Gastroesophageal sphincter (tissue), 4 donors: ENCODE data around the gene ADRM1. TPM values are rescaled to one million over a fixed set of nuclear protein-coding genes. Genes with fewer than 3 reads are reported as not detected.

ENCODE experiments used
- ATAC-seq: fragments of 150-250 bp; one replicate; pipeline ENCODE4 v1.9.1; 2016; ENCODE audit warnings: mild to moderate bottlenecking, moderate library complexity
- H3K27ac ChIP-seq, 4 donors: fragments of 200-600 bp; sonication (generic) in 3 of 4; 1 replicate in 3 of 4; 2 replicates in 1 of 4; pipeline ENCODE4 v1.5.1; 2016 to 2019
- H3K27me3 ChIP-seq: fragments of 200-600 bp; sonication (generic); one replicate; pipeline ENCODE4 v1.5.1; 2019
- H3K36me3 ChIP-seq, 2 donors: fragments of 200-600 bp; sonication (generic); one replicate each; pipeline ENCODE4 v1.5.1; 2019; ENCODE audit warnings: control low read depth in 1 of 2
- H3K4me1 ChIP-seq, 3 donors: fragments of 200-600 bp; sonication (generic); 1 replicate in 2 of 3; 2 replicates in 1 of 3; pipeline ENCODE4 v1.5.1; 2016 to 2019; ENCODE audit warnings: control low read depth in 2 of 3
- H3K4me3 ChIP-seq, 2 donors: fragments of 200-600 bp; sonication (generic); one replicate each; pipeline ENCODE4 v1.5.1; 2019; ENCODE audit warnings: mild to moderate bottlenecking in 1 of 2, moderate library complexity in 1 of 2
- H3K9me3 ChIP-seq, 3 donors: fragments of 200-600 bp; sonication (generic); one replicate each; pipeline ENCODE4 v1.5.1; 2017 to 2019; ENCODE audit warnings: control low read depth in 2 of 3
- EP300 ChIP-seq: sonication (generic); formaldehyde crosslinking; IDR thresholded peaks from one replicate; pipeline ENCODE4 v1.6.1; 2017; ENCODE audit warnings: antibody characterized with exemption, mild to moderate bottlenecking
- POLR2A ChIP-seq, 2 donors: fragments of 450-650 bp; IDR thresholded peaks; one replicate each; pipeline ENCODE4 v1.6.1; 2017; ENCODE audit warnings: antibody characterized with exemption in 2 of 2, mild to moderate bottlenecking in 2 of 2, moderate library complexity in 1 of 2
- POLR2AphosphoS5 ChIP-seq: sonication (generic); formaldehyde crosslinking; IDR thresholded peaks from one replicate; pipeline ENCODE4 v1.6.1; 2017; ENCODE audit warnings: antibody characterized with exemption
- WGBS, 2 donors: methylation state at CpG; one replicate each; pipeline ENCODE4 v1.1.5; 2018; ENCODE audit warnings: low coverage in 1 of 2; 5-methylcytosine and 5-hydroxymethylcytosine counted together
- total RNA-seq, 4 donors: library from RNA; depleted of rRNA; stranded (reverse); fragments of >200 nt; gene quantifications; one replicate each; pipeline ENCODE4 v1.1.0, GENCODE V29; 2016
- TF ChIP-seq, protein P1 (sequence below), 4 experiments: fragments of 200-600 bp in 2 of 4; fragments of 450-650 bp in 2 of 4; sonication (generic) in 1 of 4; IDR thresholded peaks; one replicate each; pipeline ENCODE4 v1.5.1; 2017 to 2019; ENCODE audit warnings: antibody characterized with exemption in 4 of 4, mild to moderate bottlenecking in 2 of 4, moderate library complexity in 2 of 4

The ADRM1 gene
- total RNA-seq, 4 donors from 2014 or later: 131 to 182 (median 151) TPM

DNA sequence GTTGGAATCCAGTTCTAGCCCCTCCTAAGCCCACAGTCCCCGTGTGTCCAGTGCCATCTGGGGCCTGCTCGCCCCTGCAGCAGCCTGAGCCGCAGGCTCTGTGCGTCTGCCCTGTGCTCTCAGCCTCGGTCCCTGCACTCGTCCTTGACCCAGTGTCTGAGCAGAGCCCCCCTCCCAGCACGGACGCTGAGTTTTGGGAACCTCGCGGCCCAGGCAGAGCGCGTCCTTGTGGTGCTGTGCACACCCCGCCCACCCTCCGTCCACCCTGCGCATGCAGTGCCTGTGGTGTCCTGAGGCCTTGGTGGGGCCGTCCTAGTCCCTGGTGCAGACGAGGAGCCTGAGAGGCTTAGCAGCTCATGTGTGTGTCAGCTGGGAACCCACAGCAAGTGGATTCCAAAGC lies 32.9 kb upstream of the ADRM1 start:
- no peaks in the 10 kb centered on the region for H3K27me3 ChIP-seq
- H3K36me3 ChIP-seq: peaks cover 0 to 91% of the 10 kb centered on the region in 2 donors
- H3K4me3 ChIP-seq: no peak overlapping the region
- no peak for ATAC-seq
- no peak overlapping the region for H3K27ac ChIP-seq
- H3K9me3 ChIP-seq: no peaks in the 10 kb centered on the region
- 90 to 100% methylated on average over 4 to 10 of the region's 17 CpGs for WGBS, 2 donors
- no peaks in the 10 kb centered on the region for H3K4me1 ChIP-seq
- TF ChIP-seq POLR2A (IDR thresholded peaks at IDR 0.05): no peak
- TF ChIP-seq POLR2AphosphoS5: no peak
- TF ChIP-seq, protein P1, sequence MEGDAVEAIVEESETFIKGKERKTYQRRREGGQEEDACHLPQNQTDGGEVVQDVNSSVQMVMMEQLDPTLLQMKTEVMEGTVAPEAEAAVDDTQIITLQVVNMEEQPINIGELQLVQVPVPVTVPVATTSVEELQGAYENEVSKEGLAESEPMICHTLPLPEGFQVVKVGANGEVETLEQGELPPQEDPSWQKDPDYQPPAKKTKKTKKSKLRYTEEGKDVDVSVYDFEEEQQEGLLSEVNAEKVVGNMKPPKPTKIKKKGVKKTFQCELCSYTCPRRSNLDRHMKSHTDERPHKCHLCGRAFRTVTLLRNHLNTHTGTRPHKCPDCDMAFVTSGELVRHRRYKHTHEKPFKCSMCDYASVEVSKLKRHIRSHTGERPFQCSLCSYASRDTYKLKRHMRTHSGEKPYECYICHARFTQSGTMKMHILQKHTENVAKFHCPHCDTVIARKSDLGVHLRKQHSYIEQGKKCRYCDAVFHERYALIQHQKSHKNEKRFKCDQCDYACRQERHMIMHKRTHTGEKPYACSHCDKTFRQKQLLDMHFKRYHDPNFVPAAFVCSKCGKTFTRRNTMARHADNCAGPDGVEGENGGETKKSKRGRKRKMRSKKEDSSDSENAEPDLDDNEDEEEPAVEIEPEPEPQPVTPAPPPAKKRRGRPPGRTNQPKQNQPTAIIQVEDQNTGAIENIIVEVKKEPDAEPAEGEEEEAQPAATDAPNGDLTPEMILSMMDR (IDR thresholded peaks at IDR 0.05): no peak
- TF ChIP-seq EP300: no peak

DNA sequence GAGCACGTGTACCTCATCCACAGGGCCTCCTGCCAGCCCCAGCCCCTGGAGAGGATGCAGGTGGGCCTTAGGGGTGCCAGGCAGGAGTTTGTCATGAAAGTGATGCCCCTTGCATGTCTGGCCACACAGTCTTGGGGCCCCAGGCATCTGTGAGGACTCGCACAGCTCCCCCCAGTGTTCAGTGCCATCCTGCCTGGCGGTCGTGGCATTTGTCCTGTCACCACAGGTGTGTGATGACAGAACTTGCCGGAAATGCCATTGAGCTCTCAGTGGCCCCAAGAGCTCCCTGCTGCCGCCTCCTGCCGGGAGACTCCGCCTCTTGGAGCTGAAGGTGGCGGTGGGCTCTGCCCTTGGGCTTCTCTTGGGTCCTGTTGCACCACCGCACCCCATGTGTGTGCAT lies 30.6 kb upstream of the ADRM1 start:
- no peak for ATAC-seq
- Histone ChIP-seq H3K9me3 (no peaks in the 10 kb centered on the region), H3K4me3 (no peak overlapping the region), H3K4me1 (no peaks in the 10 kb centered on the region), H3K36me3 (peaks cover 0 to 89% of the 10 kb centered on the region in 2 donors), H3K27me3 (no peaks in the 10 kb centered on the region), H3K27ac (no peak overlapping the region)
- WGBS, 2 donors: 100% methylated on average over 1 of the region's 10 CpGs; no CpG with 5 or more reads in 1 of the 2 donors
- no peak for TF ChIP-seq POLR2AphosphoS5
- no peak for TF ChIP-seq POLR2A (IDR thresholded peaks at IDR 0.05)
- TF ChIP-seq, protein P1 (IDR thresholded peaks at IDR 0.05): no peak
- no peak for TF ChIP-seq EP300

DNA sequence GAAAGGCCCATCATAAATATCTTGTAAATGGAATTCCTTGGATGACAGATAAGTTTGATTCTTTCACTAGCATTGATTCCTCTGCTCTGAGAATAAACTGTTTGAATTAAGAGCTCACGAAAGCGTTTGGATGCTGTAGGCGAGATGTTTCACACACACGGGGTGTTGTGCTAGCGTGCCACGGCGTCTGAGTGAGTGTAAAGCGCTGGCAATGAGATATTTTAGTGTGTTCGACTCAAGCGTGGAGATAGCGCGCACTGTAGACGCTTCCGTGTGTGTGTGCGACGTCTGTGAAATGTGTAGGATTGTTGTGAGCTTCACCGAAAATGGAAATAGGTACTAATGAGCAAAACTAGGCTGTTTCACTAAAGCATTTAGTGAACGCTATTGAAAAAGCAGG lies 29.4 kb upstream of the ADRM1 start:
- H3K4me1 ChIP-seq: no peaks in the 10 kb centered on the region
- no peaks in the 10 kb centered on the region for H3K27me3 ChIP-seq
- no peak for ATAC-seq
- H3K4me3 ChIP-seq: no peak overlapping the region
- no peak overlapping the region for H3K27ac ChIP-seq
- no peaks in the 10 kb centered on the region for H3K9me3 ChIP-seq
- TF ChIP-seq, protein P1 (IDR thresholded peaks at IDR 0.05): no peak
- TF ChIP-seq POLR2A (IDR thresholded peaks at IDR 0.05) (no peak), EP300 (no peak), POLR2AphosphoS5 (no peak)
- peaks cover 0 to 82% of the 10 kb centered on the region in 2 donors for H3K36me3 ChIP-seq
- 87 to 91% methylated on average over 15 to 17 of the region's 18 CpGs for WGBS, 2 donors

DNA sequence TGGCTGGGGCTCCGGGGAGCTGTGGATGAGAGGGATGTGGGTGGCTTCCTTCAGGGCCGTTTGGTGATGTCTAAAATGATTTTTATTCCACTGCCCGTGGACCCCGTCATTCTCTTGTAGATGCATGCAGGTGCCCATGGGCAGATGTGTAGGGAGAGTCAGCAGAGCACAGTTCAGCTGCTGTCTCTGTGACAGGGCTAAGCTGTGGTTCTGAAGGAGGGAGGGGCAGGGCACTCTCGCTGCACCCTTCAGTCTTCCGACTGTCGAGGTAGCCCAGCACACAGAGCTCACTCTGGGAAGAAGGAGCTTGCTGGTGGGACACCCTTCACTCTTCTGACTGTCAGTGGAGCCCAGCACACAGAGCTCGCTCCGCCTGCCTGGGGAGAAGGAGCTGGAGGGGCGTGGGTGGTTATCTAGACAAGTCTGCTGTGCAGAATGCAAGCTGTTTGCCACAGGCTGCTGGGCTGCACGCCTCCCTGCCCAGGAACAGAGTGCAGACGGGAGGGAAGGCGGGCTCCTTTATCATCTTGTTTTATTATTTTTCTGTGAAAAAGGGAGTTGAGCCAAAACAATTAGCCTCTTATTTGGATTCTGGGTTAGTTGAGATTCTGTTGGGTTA lies 28.4 kb upstream of the ADRM1 start:
- Histone ChIP-seq H3K4me3 (no peak overlapping the region), H3K27me3 (no peaks in the 10 kb centered on the region), H3K36me3 (peaks cover 0 to 80% of the 10 kb centered on the region in 2 donors), H3K27ac (no peak overlapping the region), H3K4me1 (no peaks in the 10 kb centered on the region), H3K9me3 (no peaks in the 10 kb centered on the region)
- TF ChIP-seq POLR2AphosphoS5: no peak
- no peak for ATAC-seq
- 85 to 94% methylated on average over 3 to 8 of the region's 13 CpGs for WGBS, 2 donors

DNA sequence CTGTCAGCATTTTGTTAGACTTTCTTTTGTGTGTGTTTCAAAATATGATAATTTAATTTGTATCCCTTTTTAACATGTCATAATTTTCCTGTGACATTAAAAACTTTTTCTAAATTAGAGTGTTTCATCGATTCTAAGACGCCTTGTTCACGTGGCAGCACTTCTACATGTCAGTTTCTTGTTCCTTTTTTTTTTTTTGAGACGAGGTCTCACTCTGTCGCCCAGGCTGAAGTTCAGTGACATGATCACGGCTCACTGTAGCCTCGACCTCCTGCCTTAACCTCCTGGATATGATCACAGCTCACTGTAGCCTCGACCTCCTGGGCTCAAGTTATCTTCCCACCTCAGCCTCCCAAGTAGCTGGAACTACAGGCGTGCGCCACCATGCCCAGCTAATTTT lies 27.6 kb upstream of the ADRM1 start:
- Histone ChIP-seq H3K27me3 (no peaks in the 10 kb centered on the region), H3K9me3 (no peaks in the 10 kb centered on the region), H3K27ac (no peak overlapping the region), H3K36me3 (peaks cover 0 to 80% of the 10 kb centered on the region in 2 donors), H3K4me1 (no peaks in the 10 kb centered on the region), H3K4me3 (no peak overlapping the region)
- TF ChIP-seq POLR2A (IDR thresholded peaks at IDR 0.05): no peak
- TF ChIP-seq POLR2AphosphoS5: no peak
- no peak for TF ChIP-seq EP300
- TF ChIP-seq, protein P1 (IDR thresholded peaks at IDR 0.05): no peak
- no peak for ATAC-seq
- 79 to 80% methylated on average over 7 to 10 of the region's 10 CpGs for WGBS, 2 donors
